CD4-positive, alpha-beta T cell (primary cell): ENCODE data around the gene ZNF638. TPM values are rescaled to one million over a fixed set of nuclear protein-coding genes. Genes with fewer than 3 reads are reported as not detected.

Source experiments
- ATAC-seq: fragments of 200-7000 bp; cut with Tn5 transposase; one replicate; pipeline ENCODE4 v1.10.0; 2022; ENCODE audit warnings: mild to moderate bottlenecking; ENCODE audit not compliant: poor library complexity
- CTCF ChIA-PET: fragments of 350-600 bp; sonication (Branson Sonifier 250); formaldehyde crosslinking; loops from one replicate; lab custom pipeline; 2021; ENCODE audit warnings: antibody characterized with exemption, inconsistent platforms; lab: Charles Lee
- POLR2A ChIA-PET: fragments of 350-600 bp; sonication (Branson Sonifier 250); formaldehyde crosslinking; loops from one replicate; lab custom pipeline; 2021; ENCODE audit warnings: antibody characterized with exemption, inconsistent platforms; lab: Charles Lee
- DNase-seq, 14 experiments: peaks; one replicate each; pipeline ENCODE4 v3.0.0-alpha.2; 2013 to 2020; ENCODE audit warnings: mixed read lengths in 2 of 14
- H3K27ac ChIP-seq, 2 donors: one replicate each; pipeline versions ENCODE4 v1.5.1 to v1.7.0; 2013; ENCODE audit warnings: low read length in 2 of 2, low read depth in 1 of 2, mild to moderate bottlenecking in 1 of 2
- H3K27me3 ChIP-seq, 2 experiments: 1 replicate in 1 of 2; 2 replicates in 1 of 2; pipeline versions ENCODE4 v1.6.1 to v1.7.0; 2013; ENCODE audit warnings: low read length in 2 of 2, control low read depth in 1 of 2, mild to moderate bottlenecking in 1 of 2, moderate library complexity in 1 of 2; ENCODE audit not compliant: insufficient read depth in 2 of 2, control insufficient read depth in 1 of 2
- H3K36me3 ChIP-seq: one replicate; pipeline ENCODE4 v1.6.1; 2013; ENCODE audit warnings: low read length, control low read depth; ENCODE audit not compliant: insufficient read depth
- H3K4me1 ChIP-seq: one replicate; pipeline ENCODE4 v1.6.1; 2013; ENCODE audit warnings: low read length, control low read depth; ENCODE audit not compliant: insufficient read depth
- H3K4me3 ChIP-seq: one replicate; pipeline ENCODE4 v1.5.1; 2013; ENCODE audit warnings: mild to moderate bottlenecking, low read length, moderate library complexity
- H3K9me3 ChIP-seq, 2 experiments: 1 replicate in 1 of 2; 2 replicates in 1 of 2; pipeline versions ENCODE4 v1.6.1 to v1.7.0; 2013; ENCODE audit warnings: low read length in 2 of 2, mild to moderate bottlenecking in 2 of 2, control low read depth in 1 of 2, moderate library complexity in 1 of 2; ENCODE audit not compliant: control insufficient read depth in 1 of 2, insufficient read depth in 1 of 2
- H3K27ac Mint-ChIP-seq: one replicate; pipeline ENCODE4 v1.8.0; 2020; ENCODE audit warnings: mixed read lengths
- H3K27me3 Mint-ChIP-seq: one replicate; pipeline ENCODE4 v1.8.0; 2021; ENCODE audit warnings: mixed read lengths
- H3K36me3 Mint-ChIP-seq: one replicate; pipeline ENCODE4 v1.8.0; 2021; ENCODE audit warnings: low read depth, mixed read lengths
- H3K4me1 Mint-ChIP-seq: one replicate; pipeline ENCODE4 v1.8.0; 2021; ENCODE audit warnings: low read depth, mixed read lengths
- H3K4me3 Mint-ChIP-seq: one replicate; pipeline ENCODE4 v1.8.0; 2020; ENCODE audit warnings: mild to moderate bottlenecking, mixed read lengths
- H3K9me3 Mint-ChIP-seq: one replicate; pipeline ENCODE4 v1.8.0; 2020; ENCODE audit warnings: mixed read lengths
- CTCF ChIP-seq: fragments of 200-600 bp; IDR thresholded peaks from one replicate; pipeline ENCODE4 v1.8.0; 2022; ENCODE audit warnings: antibody characterized with exemption, mild to moderate bottlenecking
- intact Hi-C, 2 experiments: fragments of 100-400 bp; cut with DNase I in 1 of 2; cut with micrococcal nuclease in 1 of 2; formaldehyde crosslinking; loops; one replicate each; pipeline versions ENCODE4 v1.15.1 to v1.9.0; 2023 to 2025; cut with DNase I, micrococcal nuclease
- total RNA-seq, 174 experiments: library from RNA in 2 of 174; stranded (reverse) in 2 of 174; gene quantifications; one replicate each; pipeline ENCODE4 v1.2.3 and lab custom pipeline; 2021 to 2026

Gene ZNF638
- total RNA-seq, 2 experiments from 2014 or later = 77.8 to 86.4 TPM

GRCh38 chr2:71455011-71455740 lies 123.6 kb downstream of the ZNF638 start:
- no peaks in the 10 kb centered on the region for H3K36me3 Mint-ChIP-seq
- no peak for ATAC-seq
- no peak overlapping the region for H3K27ac Mint-ChIP-seq
- peaks cover 22 to 28% of the 10 kb centered on the region in 2 experiments for H3K27me3 ChIP-seq
- no peak for TF ChIP-seq CTCF
- no peak for DNase-seq
- H3K4me3 ChIP-seq = no peak overlapping the region
- H3K9me3 Mint-ChIP-seq = no peaks in the 10 kb centered on the region
- no peak overlapping the region for H3K27ac ChIP-seq
- peaks cover 21% of the 10 kb centered on the region for H3K4me1 ChIP-seq
- H3K9me3 ChIP-seq = peaks cover 0 to 12% of the 10 kb centered on the region in 2 experiments
- intact Hi-C loops = no loop called here
- no peak overlapping the region for H3K4me3 Mint-ChIP-seq
- ChIA-PET CTCF (no interaction called here), POLR2A (interaction anchor here (0.6 kb wide), 1 partner anchor 1616 kb away, joined by 3 read pairs; the partner anchor contains the start of gene SFXN5)
- peaks cover 16% of the 10 kb centered on the region for H3K4me1 Mint-ChIP-seq
- H3K27me3 Mint-ChIP-seq = peaks cover 57% of the 10 kb centered on the region
- no peaks in the 10 kb centered on the region for H3K36me3 ChIP-seq

- Histone ChIP-seq H3K9me3 (peaks cover 0 to 12% of the 10 kb centered on the region in 2 experiments), H3K36me3 (no peaks in the 10 kb centered on the region), H3K4me3 (no peak overlapping the region), H3K27ac (no peak overlapping the region), H3K4me1 (peaks cover 21% of the 10 kb centered on the region), H3K27me3 (peaks cover 22 to 28% of the 10 kb centered on the region in 2 experiments)
- Mint-ChIP-seq H3K4me3 (no peak overlapping the region), H3K36me3 (no peaks in the 10 kb centered on the region), H3K27me3 (peaks cover 57% of the 10 kb centered on the region), H3K9me3 (no peaks in the 10 kb centered on the region), H3K4me1 (peaks cover 16% of the 10 kb centered on the region), H3K27ac (no peak overlapping the region)
- DNase-seq (no peak), ATAC-seq (no peak)
- intact Hi-C loops = no loop called here
- POLR2A ChIA-PET = no interaction called here
- CTCF ChIA-PET = no interaction called here
- no peak for TF ChIP-seq CTCF
Measured at GRCh38 chr2:71455741-71456569, 124.4 kb downstream of the ZNF638 start.

GRCh38 chr2:71456617-71457016 lies 125.0 kb downstream of the ZNF638 start:
- ChIA-PET POLR2A (no interaction called here), CTCF (no interaction called here)
- Histone ChIP-seq H3K9me3 (peaks cover 0 to 12% of the 10 kb centered on the region in 2 experiments), H3K27ac (no peak overlapping the region), H3K27me3 (peaks cover 22 to 28% of the 10 kb centered on the region in 2 experiments), H3K36me3 (no peaks in the 10 kb centered on the region), H3K4me1 (peaks cover 21% of the 10 kb centered on the region), H3K4me3 (no peak overlapping the region)
- H3K9me3 Mint-ChIP-seq = no peaks in the 10 kb centered on the region
- no peak overlapping the region for H3K27ac Mint-ChIP-seq
- ATAC-seq = no peak
- H3K4me3 Mint-ChIP-seq = no peak overlapping the region
- intact Hi-C loops = no loop called here
- H3K27me3 Mint-ChIP-seq = peaks cover 57% of the 10 kb centered on the region
- H3K4me1 Mint-ChIP-seq = peaks cover 16% of the 10 kb centered on the region
- TF ChIP-seq CTCF = no peak
- no peaks in the 10 kb centered on the region for H3K36me3 Mint-ChIP-seq
- DNase-seq = no peak
